Measurements from ENCODE around the gene OR1C1.
"Not testable (repeated sequence)": the region's sequence is repeated elsewhere in the genome, so short reads cannot be mapped to it uniquely, and the experiment has no call there.

OR1C1 gene, protein sequence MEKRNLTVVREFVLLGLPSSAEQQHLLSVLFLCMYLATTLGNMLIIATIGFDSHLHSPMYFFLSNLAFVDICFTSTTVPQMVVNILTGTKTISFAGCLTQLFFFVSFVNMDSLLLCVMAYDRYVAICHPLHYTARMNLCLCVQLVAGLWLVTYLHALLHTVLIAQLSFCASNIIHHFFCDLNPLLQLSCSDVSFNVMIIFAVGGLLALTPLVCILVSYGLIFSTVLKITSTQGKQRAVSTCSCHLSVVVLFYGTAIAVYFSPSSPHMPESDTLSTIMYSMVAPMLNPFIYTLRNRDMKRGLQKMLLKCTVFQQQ

DNA sequence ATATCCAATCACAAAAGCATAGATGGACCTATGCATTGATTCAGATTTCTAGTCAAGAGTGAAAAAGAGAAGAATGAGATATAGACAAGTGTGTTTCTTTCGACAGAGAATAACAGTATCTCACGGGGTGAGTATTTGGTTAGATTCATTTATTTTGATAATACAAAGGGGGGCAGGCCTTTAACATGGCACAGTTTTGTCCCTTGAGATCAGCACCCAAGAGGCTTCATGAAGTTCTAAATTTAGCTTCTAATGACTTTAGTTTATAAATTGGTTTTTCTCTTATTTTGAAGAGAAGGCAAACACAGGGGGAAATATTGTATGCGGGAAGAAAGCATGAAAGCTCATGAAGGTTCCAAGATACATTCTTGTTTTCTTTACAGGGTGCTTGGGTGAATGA lies at the start of gene OR1C1:
Gene OR1C1 (minus strand): TSS at position 101 of the 400 bp plus-strand sequence. CDS start 2,150 bp downstream, outside the sequence.
- Histone ChIP-seq H3K4me1 (ENCODE audit: control insufficient read depth, insufficient read depth, low read length) (no peaks in the 10 kb centered on the region), H3K9ac (ENCODE audit: low read length) (no peak within 1 kb of the TSS), H3K4me3 (ENCODE audit: low read length) (no peak within 1 kb of the TSS), H3K27me3 (ENCODE audit: control insufficient read depth, insufficient read depth, low read length) (no peaks in the 10 kb centered on the region), H3K36me3 (ENCODE audit: control insufficient read depth, insufficient read depth, low read length) (no peaks in the 10 kb centered on the region), H3K9me3 (ENCODE audit: control insufficient read depth, low read length) (no peaks in the 10 kb centered on the region)

DNA sequence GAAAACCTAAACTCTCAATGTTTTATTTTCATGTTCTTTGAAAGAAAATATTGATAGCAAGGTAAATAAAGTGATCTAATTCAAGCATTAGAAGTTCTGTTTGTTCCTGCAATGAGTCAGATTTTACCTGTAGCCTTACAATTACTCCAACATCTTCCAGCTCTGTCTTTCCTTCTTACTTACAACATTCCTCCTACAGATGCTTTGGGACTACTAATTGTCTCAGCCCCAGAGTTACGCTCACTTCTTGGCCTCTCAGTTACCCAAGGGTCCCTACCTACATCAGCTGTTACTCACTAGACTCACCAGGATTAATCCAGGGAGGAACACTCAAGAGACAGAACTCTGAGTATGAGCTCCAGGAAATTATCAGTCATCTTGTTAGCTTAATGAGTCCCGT lies 37.2 kb upstream of the OR1C1 start:
- no peaks in the 10 kb centered on the region for H3K36me3 ChIP-seq (ENCODE audit: control insufficient read depth, insufficient read depth, low read length)
- H3K9ac ChIP-seq (ENCODE audit: low read length) = no peak overlapping the region
- no peak overlapping the region for H3K4me3 ChIP-seq (ENCODE audit: low read length)
- H3K9me3 ChIP-seq (ENCODE audit: control insufficient read depth, low read length) = no peaks in the 10 kb centered on the region
- H3K27me3 ChIP-seq (ENCODE audit: control insufficient read depth, insufficient read depth, low read length) = no peaks in the 10 kb centered on the region
- H3K4me1 ChIP-seq (ENCODE audit: control insufficient read depth, insufficient read depth, low read length) = no peaks in the 10 kb centered on the region

DNA sequence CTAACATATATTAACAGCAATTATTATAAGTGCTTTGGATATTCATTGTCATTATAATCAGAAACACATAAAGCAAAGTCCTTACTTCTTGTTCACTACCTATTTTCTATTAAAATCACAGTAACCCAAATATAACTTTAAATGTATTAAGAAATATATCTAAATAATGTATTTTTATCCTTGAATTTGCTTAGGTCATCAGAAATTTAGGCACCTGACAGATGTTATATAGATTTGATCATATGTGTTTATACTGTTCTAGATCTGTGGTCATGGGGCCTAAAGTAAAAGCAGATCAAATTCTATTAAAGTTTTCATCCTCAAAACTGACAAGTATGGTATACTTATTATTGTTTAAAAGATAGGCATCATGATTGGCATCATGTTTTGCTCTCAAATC lies 9.2 kb upstream of the OR1C1 start:
- H3K27me3 ChIP-seq (ENCODE audit: control insufficient read depth, insufficient read depth, low read length) = no peaks in the 10 kb centered on the region
- H3K4me3 ChIP-seq (ENCODE audit: low read length) = no peak overlapping the region
- H3K36me3 ChIP-seq (ENCODE audit: control insufficient read depth, insufficient read depth, low read length) = no peaks in the 10 kb centered on the region

DNA sequence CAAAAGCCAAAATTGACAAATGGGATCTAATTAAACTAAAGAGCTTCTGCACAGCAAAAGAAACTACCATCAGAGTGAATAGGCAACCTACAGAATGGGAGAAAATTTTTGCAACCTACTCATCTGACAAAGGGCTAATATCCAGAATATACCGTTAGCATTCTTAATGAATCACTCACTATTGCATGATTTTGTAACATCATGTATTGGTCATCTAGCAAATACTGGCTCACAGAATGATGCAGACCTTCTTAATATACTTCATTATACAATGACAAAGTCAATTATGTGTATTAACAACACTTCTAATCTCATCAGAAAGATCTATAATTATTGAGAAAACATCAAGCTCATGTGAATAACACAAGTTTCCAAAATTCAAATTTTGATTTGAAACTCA lies 6.0 kb downstream of the OR1C1 start:
- H3K9me3 ChIP-seq (ENCODE audit: control insufficient read depth, low read length); H3K4me1 ChIP-seq (ENCODE audit: control insufficient read depth, insufficient read depth, low read length); H3K4me3 ChIP-seq (ENCODE audit: low read length); H3K36me3 ChIP-seq (ENCODE audit: control insufficient read depth, insufficient read depth, low read length); H3K27me3 ChIP-seq (ENCODE audit: control insufficient read depth, insufficient read depth, low read length); H3K9ac ChIP-seq (ENCODE audit: low read length): not testable (repeated sequence)

More for the DNA sequence above, 9.2 kb upstream of the OR1C1 start:
- no peaks in the 10 kb centered on the region for H3K4me1 ChIP-seq (ENCODE audit: control insufficient read depth, insufficient read depth, low read length)
- no peaks in the 10 kb centered on the region for H3K9me3 ChIP-seq (ENCODE audit: control insufficient read depth, low read length)
- no peak overlapping the region for H3K9ac ChIP-seq (ENCODE audit: low read length)

DNA sequence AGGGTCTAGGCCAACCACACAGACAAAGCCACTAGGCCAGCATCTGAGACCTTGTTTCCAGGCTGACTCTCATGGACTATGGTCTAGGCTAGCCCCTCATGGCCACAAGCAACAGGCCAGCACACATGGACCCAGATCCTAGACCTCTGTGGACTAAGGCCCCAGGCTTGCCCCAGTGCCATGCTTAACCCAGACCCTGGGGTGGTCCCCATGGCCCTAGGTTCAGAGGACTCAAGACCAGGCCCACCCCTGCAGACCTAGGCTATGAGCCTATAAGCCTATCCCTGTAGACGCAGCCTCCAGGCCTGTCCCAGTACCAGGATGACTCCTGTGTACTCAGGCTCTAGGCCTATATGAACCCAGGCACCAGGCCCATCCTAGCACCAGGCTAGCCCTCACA lies 10.5 kb downstream of the OR1C1 start:
- no peaks in the 10 kb centered on the region for H3K27me3 ChIP-seq (ENCODE audit: control insufficient read depth, insufficient read depth, low read length)
- H3K36me3 ChIP-seq (ENCODE audit: control insufficient read depth, insufficient read depth, low read length) = no peaks in the 10 kb centered on the region
- no peaks in the 10 kb centered on the region for H3K9me3 ChIP-seq (ENCODE audit: control insufficient read depth, low read length)
- no peak overlapping the region for H3K9ac ChIP-seq (ENCODE audit: low read length)
- H3K4me1 ChIP-seq (ENCODE audit: control insufficient read depth, insufficient read depth, low read length) = no peaks in the 10 kb centered on the region
- H3K4me3 ChIP-seq (ENCODE audit: low read length) = no peak overlapping the region

DNA sequence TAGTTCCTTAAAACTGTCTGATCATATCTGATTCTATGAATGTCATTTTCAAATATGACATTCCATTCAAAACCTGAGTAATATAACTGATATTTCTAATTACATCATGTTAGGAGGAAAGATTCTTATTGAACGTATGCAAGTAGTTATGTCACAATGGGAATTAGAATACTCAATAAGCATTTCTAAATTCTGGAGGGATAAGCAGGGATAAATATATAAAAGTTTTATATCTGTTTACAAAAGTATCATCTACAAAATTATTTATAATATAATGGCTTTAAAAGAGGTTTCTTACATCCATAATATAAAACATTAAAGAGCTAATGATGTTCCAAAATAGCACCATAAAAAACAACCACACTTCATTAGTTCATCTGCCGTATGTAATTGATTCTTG lies 12.3 kb downstream of the OR1C1 start, which contains the start of gene OR14A2:
Gene OR14A2 (minus strand): TSS at position 101 of the 400 bp plus-strand sequence.
- no peaks in the 10 kb centered on the region for H3K36me3 ChIP-seq (ENCODE audit: control insufficient read depth, insufficient read depth, low read length)
- no peak within 1 kb of the TSS for H3K4me3 ChIP-seq (ENCODE audit: low read length)
- H3K4me1 ChIP-seq (ENCODE audit: control insufficient read depth, insufficient read depth, low read length) = no peaks in the 10 kb centered on the region
- no peak within 1 kb of the TSS for H3K9ac ChIP-seq (ENCODE audit: low read length)
- H3K9me3 ChIP-seq (ENCODE audit: control insufficient read depth, low read length) = no peaks in the 10 kb centered on the region
- no peaks in the 10 kb centered on the region for H3K27me3 ChIP-seq (ENCODE audit: control insufficient read depth, insufficient read depth, low read length)

DNA sequence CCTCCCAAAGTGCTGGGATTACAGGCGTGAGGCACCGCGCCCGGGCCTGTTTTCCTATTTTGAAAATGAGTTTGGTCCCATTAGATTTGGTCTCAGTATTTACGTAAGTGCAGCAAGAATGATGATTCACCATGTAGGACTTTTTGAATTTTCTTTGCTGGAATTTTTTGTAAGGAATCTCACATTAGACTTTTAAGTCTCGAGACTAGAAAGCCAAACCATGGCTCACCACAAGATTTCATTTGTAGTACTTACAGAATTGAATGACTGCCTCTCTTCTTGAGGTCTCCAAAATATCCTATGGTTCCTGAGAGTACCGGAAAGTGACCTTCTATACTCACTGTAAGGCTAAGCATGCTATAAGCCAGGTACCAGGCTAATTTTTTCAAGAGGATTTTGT lies 12.7 kb downstream of the OR1C1 start:
- Histone ChIP-seq H3K9ac (ENCODE audit: low read length) (no peak overlapping the region), H3K4me3 (ENCODE audit: low read length) (no peak overlapping the region), H3K4me1 (ENCODE audit: control insufficient read depth, insufficient read depth, low read length) (no peaks in the 10 kb centered on the region), H3K27me3 (ENCODE audit: control insufficient read depth, insufficient read depth, low read length) (no peaks in the 10 kb centered on the region), H3K9me3 (ENCODE audit: control insufficient read depth, low read length) (no peaks in the 10 kb centered on the region), H3K36me3 (ENCODE audit: control insufficient read depth, insufficient read depth, low read length) (no peaks in the 10 kb centered on the region)

DNA sequence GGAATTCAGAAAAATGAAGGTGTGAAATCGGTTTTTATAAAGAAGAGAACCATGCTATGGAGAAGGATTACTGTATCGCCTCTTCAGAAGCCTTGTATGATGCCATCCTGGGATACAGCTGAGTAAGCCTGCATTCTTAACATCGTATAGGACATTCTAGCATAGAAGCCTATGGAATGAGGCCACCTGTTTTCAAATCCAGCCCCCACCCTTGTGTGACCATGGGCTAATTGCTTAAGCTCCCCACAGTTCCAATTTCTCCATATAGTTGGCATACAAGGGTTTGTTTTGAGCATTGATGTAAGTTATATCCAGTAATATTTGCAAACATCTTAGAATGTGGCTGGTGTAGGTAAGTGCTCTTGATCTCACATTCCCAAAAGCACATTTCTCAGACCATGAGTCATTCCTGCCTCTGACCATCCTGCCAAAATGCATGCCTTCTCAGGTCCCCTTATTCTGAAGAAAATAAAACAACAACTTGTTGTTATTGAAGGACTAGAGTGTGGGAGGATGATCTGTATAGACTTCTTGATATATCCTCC lies 13.9 kb downstream of the OR1C1 start:
- Histone ChIP-seq H3K4me1 (ENCODE audit: control insufficient read depth, insufficient read depth, low read length) (no peaks in the 10 kb centered on the region), H3K27me3 (ENCODE audit: control insufficient read depth, insufficient read depth, low read length) (no peaks in the 10 kb centered on the region), H3K36me3 (ENCODE audit: control insufficient read depth, insufficient read depth, low read length) (no peaks in the 10 kb centered on the region), H3K4me3 (ENCODE audit: low read length) (no peak overlapping the region), H3K9ac (ENCODE audit: low read length) (no peak overlapping the region), H3K9me3 (ENCODE audit: control insufficient read depth, low read length) (no peaks in the 10 kb centered on the region)

DNA sequence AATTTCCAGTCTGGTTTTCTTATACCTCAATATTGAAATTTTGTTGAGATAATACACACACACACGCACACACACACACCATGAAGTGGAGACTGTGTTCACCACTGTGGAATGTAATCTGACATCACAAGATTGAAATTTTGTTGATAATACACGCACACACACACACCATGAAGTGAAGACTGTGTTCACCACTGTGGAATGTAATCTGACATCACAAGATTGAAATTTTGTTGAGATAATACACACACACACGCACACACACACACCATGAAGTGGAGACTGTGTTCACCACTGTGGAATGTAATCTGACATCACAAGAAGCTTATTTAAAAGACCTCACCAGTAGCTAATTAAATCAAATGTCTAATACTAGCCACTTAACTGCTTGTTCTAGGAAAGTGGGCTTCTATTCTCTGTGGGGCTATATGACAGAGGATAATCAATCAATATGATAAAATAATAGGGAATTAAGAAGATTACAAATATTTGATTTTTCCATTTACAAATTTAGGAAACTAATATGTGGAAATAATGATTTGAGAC lies 18.1 kb downstream of the OR1C1 start:
- not testable (repeated sequence) for H3K9ac ChIP-seq (ENCODE audit: low read length); H3K4me3 ChIP-seq (ENCODE audit: low read length); H3K27me3 ChIP-seq (ENCODE audit: control insufficient read depth, insufficient read depth, low read length); H3K36me3 ChIP-seq (ENCODE audit: control insufficient read depth, insufficient read depth, low read length); H3K4me1 ChIP-seq (ENCODE audit: control insufficient read depth, insufficient read depth, low read length); H3K9me3 ChIP-seq (ENCODE audit: control insufficient read depth, low read length)

DNA sequence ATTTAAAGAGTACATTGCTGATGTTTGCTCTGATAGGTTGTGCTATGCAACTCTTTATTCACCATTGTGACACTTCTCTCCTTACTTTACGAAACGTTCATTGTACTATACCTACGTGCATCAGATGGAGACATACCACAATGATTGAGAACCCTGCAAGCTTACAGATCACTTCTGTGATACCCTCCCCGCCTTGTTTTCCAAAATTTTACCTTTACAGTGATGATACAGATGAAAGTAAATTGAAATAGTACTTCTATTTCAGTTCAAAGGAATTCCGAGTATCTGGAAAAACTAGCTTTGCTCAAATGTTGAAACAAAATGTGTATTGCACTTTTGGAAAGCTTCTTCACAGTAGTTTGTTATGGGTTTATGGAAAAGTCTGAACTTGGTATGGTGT lies 18.6 kb downstream of the OR1C1 start:
- H3K4me1 ChIP-seq (ENCODE audit: control insufficient read depth, insufficient read depth, low read length) = no peaks in the 10 kb centered on the region
- H3K9me3 ChIP-seq (ENCODE audit: control insufficient read depth, low read length) = no peaks in the 10 kb centered on the region
- H3K27me3 ChIP-seq (ENCODE audit: control insufficient read depth, insufficient read depth, low read length) = no peaks in the 10 kb centered on the region
- H3K4me3 ChIP-seq (ENCODE audit: low read length) = no peak overlapping the region
- H3K36me3 ChIP-seq (ENCODE audit: control insufficient read depth, insufficient read depth, low read length) = no peaks in the 10 kb centered on the region
- no peak overlapping the region for H3K9ac ChIP-seq (ENCODE audit: low read length)

DNA sequence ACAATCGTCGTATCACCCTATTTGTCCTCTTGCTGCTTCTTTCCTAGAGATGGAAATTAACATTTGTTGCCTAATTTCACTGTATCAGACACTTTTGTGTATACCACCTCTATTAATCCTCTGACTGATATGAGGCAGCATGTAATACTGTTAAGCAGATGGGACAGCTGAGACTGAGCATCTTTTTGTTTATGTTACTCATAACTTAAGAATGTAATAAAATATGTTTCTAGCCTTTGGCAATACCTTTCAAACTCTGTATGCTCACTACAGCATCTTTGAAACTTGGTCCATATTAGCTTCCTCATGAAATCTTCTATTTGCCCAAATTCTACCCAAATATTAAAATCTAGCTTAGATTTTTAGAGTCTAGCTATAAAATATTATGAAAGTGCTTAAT lies 19.6 kb downstream of the OR1C1 start:
- Histone ChIP-seq H3K4me3 (ENCODE audit: low read length) (no peak overlapping the region), H3K4me1 (ENCODE audit: control insufficient read depth, insufficient read depth, low read length) (no peaks in the 10 kb centered on the region), H3K9ac (ENCODE audit: low read length) (no peak overlapping the region), H3K27me3 (ENCODE audit: control insufficient read depth, insufficient read depth, low read length) (no peaks in the 10 kb centered on the region), H3K36me3 (ENCODE audit: control insufficient read depth, insufficient read depth, low read length) (no peaks in the 10 kb centered on the region), H3K9me3 (ENCODE audit: control insufficient read depth, low read length) (no peaks in the 10 kb centered on the region)

DNA sequence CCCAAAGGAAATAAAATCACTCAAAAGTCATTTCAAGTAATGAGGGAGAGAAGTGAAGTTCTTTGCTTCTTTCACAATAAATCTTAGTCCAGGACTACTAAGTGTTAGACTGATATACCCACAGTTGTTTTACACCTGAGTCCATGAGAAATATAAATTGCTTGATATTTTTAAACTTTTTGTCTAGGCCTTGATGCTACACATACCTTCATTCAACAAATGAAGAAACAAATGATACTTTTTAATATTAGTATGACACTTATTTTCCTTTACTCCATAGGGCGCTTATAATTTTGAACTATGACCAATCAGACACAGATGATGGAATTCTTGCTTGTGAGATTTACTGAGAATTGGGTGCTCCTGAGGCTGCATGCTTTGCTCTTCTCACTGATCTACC lies 22.0 kb downstream of the OR1C1 start, which contains the start of gene OR14K1:
Gene OR14K1 (plus strand): TSS at position 301 of the 400 bp plus-strand sequence. CDS start 0 bp downstream, at position 301.
- H3K36me3 ChIP-seq (ENCODE audit: control insufficient read depth, insufficient read depth, low read length) = no peaks in the 10 kb centered on the region
- no peaks in the 10 kb centered on the region for H3K27me3 ChIP-seq (ENCODE audit: control insufficient read depth, insufficient read depth, low read length)
- H3K4me1 ChIP-seq (ENCODE audit: control insufficient read depth, insufficient read depth, low read length) = no peaks in the 10 kb centered on the region
- no peak within 1 kb of the TSS for H3K9ac ChIP-seq (ENCODE audit: low read length)
- H3K9me3 ChIP-seq (ENCODE audit: control insufficient read depth, low read length) = no peaks in the 10 kb centered on the region
- H3K4me3 ChIP-seq (ENCODE audit: low read length) = no peak within 1 kb of the TSS

All from mucosa of stomach (tissue), 1 donor.